ENCODE measurements around the gene ADAM8.

ADAM8 gene

GRCh38 chr10:133251388-133252222 lies 25.1 kb downstream of the ADAM8 start:
- H3K4me3 ChIP-seq (ENCODE audit: control insufficient read depth, low read depth, low read length), result no peak overlapping the region

GRCh38 chr10:133249975-133250754 lies 26.5 kb downstream of the ADAM8 start:
- TF ChIP-seq CTCF (conservative IDR thresholded peaks at IDR 0.05; ENCODE audit: control insufficient read depth, insufficient read depth, low read depth, low read length), result no peak
- DNase-seq (ENCODE audit: low read depth), result no peak
- no peak overlapping the region for H3K4me3 ChIP-seq (ENCODE audit: control insufficient read depth, low read depth, low read length)

More at GRCh38 chr10:133251388-133252222, 25.1 kb downstream of the ADAM8 start:
- TF ChIP-seq CTCF (conservative IDR thresholded peaks at IDR 0.05; ENCODE audit: control insufficient read depth, insufficient read depth, low read depth, low read length), result no peak
- no peak for DNase-seq (ENCODE audit: low read depth)

GRCh38 chr10:133249094-133249780 lies 27.4 kb downstream of the ADAM8 start:
- no peak overlapping the region for H3K4me3 ChIP-seq (ENCODE audit: control insufficient read depth, low read depth, low read length)
- DNase-seq (ENCODE audit: low read depth), result no peak
- no peak for TF ChIP-seq CTCF (conservative IDR thresholded peaks at IDR 0.05; ENCODE audit: control insufficient read depth, insufficient read depth, low read depth, low read length)

GRCh38 chr10:133248334-133248715 lies 28.3 kb downstream of the ADAM8 start:
- DNase-seq (ENCODE audit: low read depth), result no peak
- H3K4me3 ChIP-seq (ENCODE audit: control insufficient read depth, low read depth, low read length), result no peak overlapping the region
- TF ChIP-seq CTCF (conservative IDR thresholded peaks at IDR 0.05; ENCODE audit: control insufficient read depth, insufficient read depth, low read depth, low read length), result no peak

- no peak for DNase-seq (ENCODE audit: low read depth)
- TF ChIP-seq CTCF (conservative IDR thresholded peaks at IDR 0.05; ENCODE audit: control insufficient read depth, insufficient read depth, low read depth, low read length), result no peak
- no peak overlapping the region for H3K4me3 ChIP-seq (ENCODE audit: control insufficient read depth, low read depth, low read length)
These were observed 28.9 kb downstream of the ADAM8 start for GRCh38 chr10:133247681-133248333.

GRCh38 chr10:133246236-133246626 lies 30.4 kb downstream of the ADAM8 start:
- H3K4me3 ChIP-seq (ENCODE audit: control insufficient read depth, low read depth, low read length), result no peak overlapping the region
- no peak for DNase-seq (ENCODE audit: low read depth)
- no peak for TF ChIP-seq CTCF (conservative IDR thresholded peaks at IDR 0.05; ENCODE audit: control insufficient read depth, insufficient read depth, low read depth, low read length)
